Mesendoderm (in vitro differentiated cells): ENCODE data around the gene ZCCHC12. TPM values are rescaled to one million over a fixed set of nuclear protein-coding genes. Genes with fewer than 3 reads are reported as not detected.

Experiments used
- DNase-seq: peaks from one replicate; pipeline ENCODE4 v3.0.0; 2013
- H2AK5ac ChIP-seq: 2 replicates; pipeline ENCODE4 v1.6.1; 2013; ENCODE audit warnings: low read length, inconsistent platforms
- H2BK120ac ChIP-seq: 2 replicates; pipeline ENCODE4 v1.6.1; 2013; ENCODE audit warnings: low read depth, mild to moderate bottlenecking, low read length, moderate library complexity, mixed read lengths
- H2BK15ac ChIP-seq: replicated peaks from 2 replicates; pipeline ENCODE4 v1.6.1; 2013; ENCODE audit warnings: low read depth, mild to moderate bottlenecking, moderate library complexity
- H2BK5ac ChIP-seq: 2 replicates; pipeline ENCODE4 v1.6.1; 2013; ENCODE audit warnings: low read length, inconsistent platforms
- H3K18ac ChIP-seq: 2 replicates; pipeline ENCODE4 v1.6.1; 2013; ENCODE audit warnings: mild to moderate bottlenecking, low read length, mixed read lengths
- H3K23ac ChIP-seq: one replicate; pipeline ENCODE4 v1.6.1; 2013; ENCODE audit warnings: low read length
- H3K27ac ChIP-seq: 2 replicates; pipeline ENCODE4 v1.5.1; 2013; ENCODE audit warnings: low read depth, mild to moderate bottlenecking, inconsistent platforms, low read length, moderate library complexity
- H3K27me3 ChIP-seq: 2 replicates; pipeline ENCODE4 v1.6.1; 2013; ENCODE audit warnings: low read length, control low read depth, mild to moderate bottlenecking, inconsistent platforms; ENCODE audit not compliant: insufficient read depth, poor library complexity
- H3K36me3 ChIP-seq: 2 replicates; pipeline ENCODE4 v1.6.1; 2013; ENCODE audit warnings: low read length, inconsistent platforms; ENCODE audit not compliant: control insufficient read depth, insufficient read depth
- H3K4ac ChIP-seq: one replicate; pipeline ENCODE4 v1.6.1; 2013; ENCODE audit warnings: low read depth, mild to moderate bottlenecking, low read length, moderate library complexity
- H3K4me1 ChIP-seq: 2 replicates; pipeline ENCODE4 v1.6.1; 2013; ENCODE audit warnings: low read depth, low read length, inconsistent platforms; ENCODE audit not compliant: control insufficient read depth
- H3K4me2 ChIP-seq: 2 replicates; pipeline ENCODE4 v1.6.1; 2013; ENCODE audit warnings: low read length
- H3K4me3 ChIP-seq: 2 replicates; pipeline ENCODE4 v1.5.1; 2013; ENCODE audit warnings: mild to moderate bottlenecking, low read length
- H3K56ac ChIP-seq: one replicate; pipeline ENCODE4 v1.6.1; 2013; ENCODE audit warnings: low read length
- H3K79me1 ChIP-seq: 2 replicates; pipeline ENCODE4 v1.6.1; 2013; ENCODE audit warnings: low read length, inconsistent platforms
- H3K79me2 ChIP-seq: 2 replicates; pipeline ENCODE4 v1.6.1; 2013; ENCODE audit warnings: mild to moderate bottlenecking, low read length; ENCODE audit not compliant: control insufficient read depth, insufficient read depth
- H3K9ac ChIP-seq: 2 replicates; pipeline ENCODE4 v1.6.1; 2013; ENCODE audit warnings: low read length, inconsistent platforms
- H4K5ac ChIP-seq: one replicate; pipeline ENCODE4 v1.6.1; 2013; ENCODE audit warnings: low read length
- H4K8ac ChIP-seq: one replicate; pipeline ENCODE4 v1.6.1; 2013; ENCODE audit warnings: low read depth, mild to moderate bottlenecking, control low read depth, low read length, moderate library complexity
- WGBS: extraction: QIAGEN DNeasy Blood & Tissue Kit; methylation state at CpG from one replicate; pipeline ENCODE4 v1.1.7; 2013; ENCODE audit warnings: low lambda C conversion rate, missing lambda C conversion rate; ENCODE audit not compliant: insufficient coverage; ENCODE audit errors: extremely low coverage; 5-methylcytosine and 5-hydroxymethylcytosine counted together
- polyA plus RNA-seq, 2 experiments: library from polyadenylated mRNA; stranded (reverse); fragments of 200-250 nt; gene quantifications; one replicate each; pipeline ENCODE4 v1.2.3, GENCODE V29; 2013

The ZCCHC12 gene
- polyA plus RNA-seq (2013, experiment 1 of 2) = 0.52 TPM
- polyA plus RNA-seq (2013, experiment 2 of 2) = 0.53 TPM

DNA sequence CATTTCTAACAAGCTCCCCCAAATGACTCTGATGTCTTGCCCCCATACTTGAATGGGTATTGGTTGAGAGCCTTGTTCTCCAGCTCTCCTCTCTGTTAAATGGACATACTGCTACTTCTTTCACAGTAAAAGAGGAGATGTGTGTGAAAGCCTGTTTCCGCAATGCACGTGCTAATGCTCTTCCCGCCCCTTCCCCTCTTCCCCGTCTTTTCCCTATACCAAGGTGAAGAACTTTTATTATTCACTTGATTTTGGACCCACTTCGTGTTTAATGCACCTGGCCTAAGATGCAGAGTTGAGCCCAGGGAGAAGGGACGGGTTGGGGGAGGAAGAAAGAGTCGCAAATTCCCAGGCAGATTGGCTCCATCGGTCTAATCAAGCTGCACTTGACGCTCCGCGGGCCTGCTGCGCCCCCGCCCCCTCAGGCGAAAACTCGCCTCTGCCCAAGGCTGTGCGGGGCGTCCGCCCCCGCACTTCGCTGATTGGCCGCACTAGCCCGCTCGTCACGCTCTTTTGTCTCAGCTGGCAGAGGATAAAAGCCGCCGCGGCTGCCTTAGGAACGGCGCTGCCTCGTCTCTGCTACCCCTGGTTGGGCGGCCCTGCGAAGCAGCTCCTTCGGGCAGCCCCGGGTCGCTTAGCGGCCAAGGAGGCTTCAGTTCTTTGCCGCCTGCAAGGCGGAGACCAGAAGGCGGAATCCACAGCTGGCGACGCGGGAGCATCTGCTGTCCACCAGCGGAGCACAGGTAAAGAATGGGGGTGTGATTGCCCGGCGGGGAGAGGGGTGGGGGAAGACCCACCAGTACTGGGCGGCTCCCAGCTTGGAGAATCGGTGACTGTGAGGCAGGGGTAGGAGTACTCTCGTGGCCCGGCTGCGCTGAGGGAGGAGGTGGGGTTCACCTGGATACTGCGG lies at the start of gene ZCCHC12:
ZCCHC12 (plus strand) TSS at position 562 of the 910 bp plus-strand sequence. CDS start 1,421 bp downstream, outside the sequence.
- no peaks in the 10 kb centered on the region for H3K36me3 ChIP-seq
- H3K4me3 ChIP-seq = no peak within 1 kb of the TSS
- H3K27me3 ChIP-seq = peaks cover 18% of the 10 kb centered on the region
- no peak within 1 kb of the TSS for H3K9ac ChIP-seq
- H2AK5ac ChIP-seq = no peak within 1 kb of the TSS
- H3K79me1 ChIP-seq = no peaks in the 10 kb centered on the region
- no peak within 1 kb of the TSS for H3K23ac ChIP-seq
- H3K4me2 ChIP-seq = peak within 1 kb of the TSS; percentile 6
- H2BK15ac ChIP-seq = no peak within 1 kb of the TSS
- H3K79me2 ChIP-seq = no peaks in the 10 kb centered on the region
- peak; percentile 92 for DNase-seq
- no peak within 1 kb of the TSS for H4K8ac ChIP-seq
- no peak within 1 kb of the TSS for H4K5ac ChIP-seq
- WGBS = no CpG with 5 or more reads among the region's 51 CpGs
- H3K4me1 ChIP-seq = no peaks in the 10 kb centered on the region
- peak within 1 kb of the TSS; percentile 74 for H3K56ac ChIP-seq
- no peak within 1 kb of the TSS for H3K4ac ChIP-seq
- H2BK120ac ChIP-seq = no peak within 1 kb of the TSS
- H2BK5ac ChIP-seq = no peak within 1 kb of the TSS
- no peak within 1 kb of the TSS for H3K18ac ChIP-seq
- H3K27ac ChIP-seq = no peak within 1 kb of the TSS

GRCh38 chrX:118779581-118779980 lies 44.0 kb upstream of the ZCCHC12 start:
- Histone ChIP-seq H2BK5ac (no peak overlapping the region), H2BK120ac (no peak overlapping the region), H3K4me3 (no peak overlapping the region), H3K79me2 (no peaks in the 10 kb centered on the region), H3K56ac (no peak overlapping the region), H3K4me1 (no peaks in the 10 kb centered on the region), H3K27me3 (no peaks in the 10 kb centered on the region), H3K18ac (no peak overlapping the region), H3K4me2 (no peak overlapping the region), H2BK15ac (no peak overlapping the region), H3K36me3 (no peaks in the 10 kb centered on the region), H4K5ac (no peak overlapping the region), H4K8ac (no peak overlapping the region), H3K4ac (no peak overlapping the region), H3K79me1 (no peaks in the 10 kb centered on the region), H3K27ac (no peak overlapping the region), H3K23ac (no peak overlapping the region), H3K9ac (no peak overlapping the region), H2AK5ac (no peak overlapping the region)
- WGBS = no CpG with 5 or more reads among the region's 2 CpGs
- DNase-seq = no peak

DNA sequence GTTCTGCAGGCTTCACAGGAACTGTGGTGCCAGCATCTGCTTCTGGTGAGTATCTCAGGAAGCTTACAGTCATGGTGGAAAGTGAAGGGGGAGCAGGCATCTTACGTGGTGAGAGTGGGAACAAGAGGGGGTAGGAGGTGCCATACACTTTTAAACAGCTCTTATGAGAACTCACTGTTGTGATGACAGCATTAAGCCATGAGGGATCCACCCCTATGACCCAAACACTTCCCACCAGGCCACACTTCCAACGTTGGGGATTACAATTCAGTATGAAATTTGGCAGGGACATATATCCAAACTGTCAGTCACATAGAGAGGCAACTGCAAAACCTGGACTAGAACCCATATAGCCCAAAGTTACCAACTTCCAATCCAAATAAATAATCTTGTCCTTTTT lies 43.1 kb upstream of the ZCCHC12 start:
- Histone ChIP-seq H3K56ac (no peak overlapping the region), H3K4me3 (no peak overlapping the region), H3K9ac (no peak overlapping the region), H3K23ac (no peak overlapping the region), H3K4me2 (no peak overlapping the region), H3K36me3 (no peaks in the 10 kb centered on the region), H3K4ac (no peak overlapping the region), H3K27ac (no peak overlapping the region), H2BK15ac (no peak overlapping the region), H3K27me3 (no peaks in the 10 kb centered on the region), H3K79me2 (no peaks in the 10 kb centered on the region), H2BK120ac (no peak overlapping the region), H3K79me1 (no peaks in the 10 kb centered on the region), H3K4me1 (no peaks in the 10 kb centered on the region), H2AK5ac (no peak overlapping the region), H4K5ac (no peak overlapping the region), H4K8ac (no peak overlapping the region), H2BK5ac (no peak overlapping the region), H3K18ac (no peak overlapping the region)
- WGBS = no CpG with 5 or more reads among the region's 2 CpGs
- DNase-seq = no peak

- no peak overlapping the region for H3K4me2 ChIP-seq
- no peak overlapping the region for H3K4me3 ChIP-seq
- H3K4me1 ChIP-seq = no peaks in the 10 kb centered on the region
- H3K79me2 ChIP-seq = no peaks in the 10 kb centered on the region
- H3K23ac ChIP-seq = no peak overlapping the region
- H2BK120ac ChIP-seq = no peak overlapping the region
- H2AK5ac ChIP-seq = no peak overlapping the region
- no CpG with 5 or more reads among the region's 1 CpG for WGBS
- H3K27me3 ChIP-seq = no peaks in the 10 kb centered on the region
- no peak overlapping the region for H3K18ac ChIP-seq
- no peak overlapping the region for H4K8ac ChIP-seq
- H3K9ac ChIP-seq = no peak overlapping the region
- H3K79me1 ChIP-seq = no peaks in the 10 kb centered on the region
- no peak overlapping the region for H4K5ac ChIP-seq
- no peak overlapping the region for H3K4ac ChIP-seq
- H3K36me3 ChIP-seq = no peaks in the 10 kb centered on the region
- H3K56ac ChIP-seq = no peak overlapping the region
- no peak overlapping the region for H2BK15ac ChIP-seq
- H2BK5ac ChIP-seq = no peak overlapping the region
- DNase-seq = no peak
- H3K27ac ChIP-seq = no peak overlapping the region
These were observed 42.7 kb upstream of the ZCCHC12 start for GRCh38 chrX:118780911-118781310.

DNA sequence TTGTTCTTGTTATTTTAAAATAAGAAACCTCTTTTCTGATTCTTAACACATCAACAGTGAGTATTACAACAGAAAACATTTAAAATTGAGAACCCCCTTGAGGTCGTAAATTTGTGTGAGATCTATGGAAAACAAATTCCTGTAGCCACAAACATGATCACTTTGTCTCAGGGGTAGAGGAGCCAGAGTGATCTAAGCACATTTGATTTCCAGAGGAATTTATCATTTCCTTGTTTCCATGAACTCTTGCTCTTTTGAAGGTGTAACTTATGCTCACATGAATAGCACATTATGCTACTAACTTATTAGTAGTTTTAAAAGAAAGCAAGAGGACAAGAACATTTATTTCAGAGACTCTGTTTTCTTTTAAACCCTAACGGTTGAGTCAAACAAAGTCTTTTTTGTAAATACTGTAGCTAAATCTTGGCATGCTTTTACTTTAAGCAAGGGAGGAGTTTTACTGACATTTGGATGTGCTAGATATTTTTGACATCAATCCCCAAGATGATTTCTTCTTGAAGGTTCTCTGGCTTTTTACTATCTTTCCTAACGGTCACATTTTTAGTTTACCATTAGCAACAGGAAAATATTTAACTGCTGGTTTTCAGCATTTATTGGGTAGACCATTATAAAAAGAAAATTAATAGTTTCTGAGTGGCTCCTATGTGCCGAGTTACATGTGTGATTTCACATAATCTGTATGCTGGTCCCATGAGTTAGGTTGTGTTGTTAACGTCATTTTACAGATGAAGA lies 27.9 kb upstream of the ZCCHC12 start:
- Histone ChIP-seq H3K27me3 (no peaks in the 10 kb centered on the region), H3K79me2 (no peaks in the 10 kb centered on the region), H3K36me3 (no peaks in the 10 kb centered on the region), H3K4me2 (no peak overlapping the region), H3K18ac (no peak overlapping the region), H4K8ac (no peak overlapping the region), H3K56ac (no peak overlapping the region), H3K23ac (no peak overlapping the region), H3K79me1 (no peaks in the 10 kb centered on the region), H2BK5ac (no peak overlapping the region), H4K5ac (no peak overlapping the region), H3K9ac (no peak overlapping the region), H3K4ac (no peak overlapping the region), H3K27ac (no peak overlapping the region), H2BK120ac (no peak overlapping the region), H2BK15ac (no peak overlapping the region), H2AK5ac (no peak overlapping the region), H3K4me1 (no peaks in the 10 kb centered on the region), H3K4me3 (no peak overlapping the region)
- DNase-seq = no peak
- no CpG with 5 or more reads among the region's 5 CpGs for WGBS
